ENCODE data around the gene IRF5.
A peak's percentile ranks its signal among the peaks of the same experiment; 100 is the strongest.
"Not testable (repeated sequence)": the region's sequence is repeated elsewhere in the genome, so short reads cannot be mapped to it uniquely, and the experiment has no call there.

IRF5 gene

GRCh38 chr7:128948312-128948973 is 10.7 kb downstream of the IRF5 start:
- Histone ChIP-seq H3K4me3 (no peak overlapping the region), H3K27ac (peak overlapping the region in 1 of 21 experiments; percentile 21)

GRCh38 chr7:128948976-128949760 is 11.4 kb downstream of the IRF5 start:
- H3K4me3 ChIP-seq, result no peak overlapping the region
- peak overlapping the region in 1 of 21 experiments; percentile 21 for H3K27ac ChIP-seq

GRCh38 chr7:128951296-128951695 is 13.6 kb downstream of the IRF5 start:
- Histone ChIP-seq H3K27ac (no peak overlapping the region), H3K4me3 (no peak overlapping the region)

GRCh38 chr7:128954150-128954549 is 16.4 kb downstream of the IRF5 start:
- Histone ChIP-seq H3K27ac (no peak overlapping the region), H3K4me3 (no peak overlapping the region)

GRCh38 chr7:128954830-128955802 is 17.4 kb downstream of the IRF5 start:
- Histone ChIP-seq H3K27ac (peak overlapping the region in 6 of 21 experiments; percentile 5 to 61 (median 22)), H3K4me3 (no peak overlapping the region)

- Histone ChIP-seq H3K27ac (peak overlapping the region in 3 of 21 experiments; percentile 16 to 61 (median 17)), H3K4me3 (no peak overlapping the region)
Measured at GRCh38 chr7:128955981-128956380, 18.3 kb downstream of the IRF5 start.

GRCh38 chr7:128959296-128959695 is 21.6 kb downstream of the IRF5 start:
- H3K4me3 ChIP-seq, result no peak overlapping the region
- H3K27ac ChIP-seq, result peak overlapping the region in 2 of 21 experiments; percentile 56 to 61

- Histone ChIP-seq H3K4me3 (no peak overlapping the region), H3K27ac (peak overlapping the region in 17 of 21 experiments; percentile 5 to 72 (median 56))
Measured at GRCh38 chr7:128961030-128961659, 23.4 kb downstream of the IRF5 start.

- Histone ChIP-seq H3K4me3 (no peak overlapping the region), H3K27ac (peak overlapping the region in 19 of 21 experiments; percentile 3 to 78 (median 59))
Measured at GRCh38 chr7:128962899-128963298, 25.2 kb downstream of the IRF5 start.

GRCh38 chr7:128963327-128963757 is 25.6 kb downstream of the IRF5 start:
- H3K27ac ChIP-seq, result peak overlapping the region in 18 of 21 experiments; percentile 3 to 78 (median 58)
- no peak overlapping the region for H3K4me3 ChIP-seq

- Histone ChIP-seq H3K27ac (no peak overlapping the region), H3K4me3 (no peak overlapping the region)
Measured at GRCh38 chr7:128968624-128969023, 30.9 kb downstream of the IRF5 start.

- H3K4me3 ChIP-seq, result no peak overlapping the region
- H3K27ac ChIP-seq, result no peak overlapping the region
Measured at GRCh38 chr7:128974241-128974934, 36.7 kb downstream of the IRF5 start.

GRCh38 chr7:128982105-128982504 is 44.4 kb downstream of the IRF5 start:
- Histone ChIP-seq H3K27ac (no peak overlapping the region), H3K4me3 (no peak overlapping the region)

GRCh38 chr7:128985660-128986059 is 47.9 kb downstream of the IRF5 start:
- Histone ChIP-seq H3K27ac (no peak overlapping the region), H3K4me3 (no peak overlapping the region)

- H3K27ac ChIP-seq, result no peak overlapping the region
- H3K4me3 ChIP-seq, result no peak overlapping the region
Measured at GRCh38 chr7:128986609-128987008, 48.9 kb downstream of the IRF5 start.

- Histone ChIP-seq H3K4me3 (no peak overlapping the region), H3K27ac (no peak overlapping the region)
Measured at GRCh38 chr7:128988372-128988771, 50.6 kb downstream of the IRF5 start.

- no peak overlapping the region for H3K27ac ChIP-seq
Measured at GRCh38 chr7:128989961-128990360, 52.2 kb downstream of the IRF5 start.

GRCh38 chr7:128993419-128993818 is 55.7 kb downstream of the IRF5 start:
- H3K4me3 ChIP-seq, result no peak overlapping the region
- H3K27ac ChIP-seq, result no peak overlapping the region

More at GRCh38 chr7:128989961-128990360, 52.2 kb downstream of the IRF5 start:
- no peak overlapping the region for H3K4me3 ChIP-seq

GRCh38 chr7:128994560-128994959 is 56.8 kb downstream of the IRF5 start:
- not testable (repeated sequence) for H3K4me3 ChIP-seq, H3K27ac ChIP-seq
